ENCODE data around the gene WDR6. TPM values are rescaled to one million over a fixed set of nuclear protein-coding genes. Genes with fewer than 3 reads are reported as not detected.

The WDR6 gene
- total and polyA plus RNA-seq, 10 of the 15 experiments (the other 5 are each of a cell fraction or from before 2014, with no cell fraction given), result 21.3 to 169 (median 107) TPM

DNA sequence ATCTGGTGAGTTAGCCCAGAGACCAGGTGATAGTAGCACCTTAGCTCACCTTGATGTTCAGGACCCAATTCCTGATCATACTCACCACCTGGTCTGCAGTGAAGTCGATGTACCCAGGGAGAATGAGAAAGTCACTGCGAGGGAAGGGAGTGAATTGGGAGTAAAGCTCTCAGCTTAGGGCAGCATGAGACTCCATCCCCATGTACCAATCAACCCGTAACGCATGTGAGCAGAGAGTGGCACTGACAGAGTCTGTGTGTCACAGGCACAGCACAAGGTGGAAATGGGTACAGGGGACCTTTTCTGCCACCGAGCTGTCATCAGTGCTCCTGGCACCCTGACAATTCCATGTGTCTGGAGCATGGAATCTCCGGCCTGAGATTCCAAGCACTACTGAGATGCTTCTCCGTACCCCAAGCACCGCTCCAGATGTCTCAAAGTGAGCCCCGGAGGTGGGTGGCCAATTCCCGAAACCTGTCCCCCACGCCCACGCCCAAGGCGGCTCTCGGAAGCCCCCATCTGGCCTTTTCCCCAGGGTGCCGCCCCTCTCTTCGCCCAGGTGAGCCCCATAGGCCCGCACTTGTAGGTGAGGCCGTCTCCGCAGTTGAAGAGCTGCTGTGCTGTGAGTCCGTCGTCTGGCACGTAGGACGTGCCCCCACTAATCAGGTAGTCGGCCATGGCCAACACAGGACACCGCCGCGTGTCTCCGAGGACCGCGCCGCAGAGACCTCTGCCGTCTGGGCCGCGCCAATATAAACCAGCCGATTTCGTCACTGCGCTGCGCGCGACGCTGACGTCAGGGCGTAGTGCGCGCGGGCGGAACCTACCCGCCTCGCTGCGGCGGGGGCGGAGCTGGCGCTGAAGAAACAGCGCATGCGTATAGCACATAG lies 21.7 kb downstream of the WDR6 start, which contains the start of gene IMPDH2 (continued):
- TF ChIP-seq CBX5 (IDR thresholded peaks at IDR 0.05; ENCODE audit: low read depth), result no peak
- peak; percentile 51; the same call in 1 of the 2 replicates for TF ChIP-seq HCFC1 (IDR thresholded peaks at IDR 0.05; ENCODE audit: low read length)
- no peak for TF ChIP-seq ZBTB33 (IDR thresholded peaks at IDR 0.05)
- no peak for TF ChIP-seq JUNB (IDR thresholded peaks at IDR 0.05)
- peak; percentile 22; the same call in 1 of the 2 replicates for TF ChIP-seq SMARCA5 (IDR thresholded peaks at IDR 0.05)
- peak; percentile 93 for TF ChIP-seq MAX (IDR thresholded peaks at IDR 0.05; ENCODE audit: low read depth, low read length)
- TF ChIP-seq STAT3 (IDR thresholded peaks at IDR 0.05; ENCODE audit: low read depth, low read length), result no peak
- peak; percentile 7; the same call in 1 of the 2 replicates for TF ChIP-seq SMC3 (IDR thresholded peaks at IDR 0.05; ENCODE audit: borderline replicate concordance, low read length)
- peak; percentile 99 for TF ChIP-seq ZNF687 (IDR thresholded peaks at IDR 0.05)
- TF ChIP-seq TCF12 (IDR thresholded peaks at IDR 0.05; ENCODE audit: low read depth, low read length), result peak; percentile 55; the same call in 1 of the 2 replicates
- no peak for TF ChIP-seq ESRRA (IDR thresholded peaks at IDR 0.05; ENCODE audit: low read length)
- no peak for TF ChIP-seq SUZ12 (IDR thresholded peaks at IDR 0.05; ENCODE audit: unreplicated experiment)
- no peak; the same call in 1 of the 2 replicates for TF ChIP-seq RB1 (IDR thresholded peaks at IDR 0.05; ENCODE audit: borderline replicate concordance)
- TF ChIP-seq STAT1 (conservative IDR thresholded peaks at IDR 0.05), result no peak; the same call in 1 of the 2 replicates
- TF ChIP-seq ZNF622 (IDR thresholded peaks at IDR 0.05), result no peak
- no peak for TF ChIP-seq BCL11A (IDR thresholded peaks at IDR 0.05; ENCODE audit: low read depth, low read length)
- TF ChIP-seq, protein P1, sequence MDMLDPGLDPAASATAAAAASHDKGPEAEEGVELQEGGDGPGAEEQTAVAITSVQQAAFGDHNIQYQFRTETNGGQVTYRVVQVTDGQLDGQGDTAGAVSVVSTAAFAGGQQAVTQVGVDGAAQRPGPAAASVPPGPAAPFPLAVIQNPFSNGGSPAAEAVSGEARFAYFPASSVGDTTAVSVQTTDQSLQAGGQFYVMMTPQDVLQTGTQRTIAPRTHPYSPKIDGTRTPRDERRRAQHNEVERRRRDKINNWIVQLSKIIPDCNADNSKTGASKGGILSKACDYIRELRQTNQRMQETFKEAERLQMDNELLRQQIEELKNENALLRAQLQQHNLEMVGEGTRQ (IDR thresholded peaks at IDR 0.05; ENCODE audit: borderline replicate concordance, low read depth, low read length), result no peak
- TF ChIP-seq SP1 (IDR thresholded peaks at IDR 0.05; ENCODE audit: low read depth, low read length), result peak; percentile 32
- peak; percentile 82 for TF ChIP-seq KLF5 (IDR thresholded peaks at IDR 0.05; ENCODE audit: partially characterized antibody)
- TF ChIP-seq SMAD5 (IDR thresholded peaks at IDR 0.05; ENCODE audit: low read depth), result peak; percentile 95
- no peak for TF ChIP-seq NR2C1 (IDR thresholded peaks at IDR 0.05)
- no peak for TF ChIP-seq ZNF217 (IDR thresholded peaks at IDR 0.05)
- no peak for TF ChIP-seq PML (IDR thresholded peaks at IDR 0.05; ENCODE audit: low read length)
- TF ChIP-seq SMAD1 (IDR thresholded peaks at IDR 0.05; ENCODE audit: low read depth, partially characterized antibody), result peak; percentile 48
- peak; percentile 97 for TF ChIP-seq CREM (IDR thresholded peaks at IDR 0.05; ENCODE audit: low read depth)
- TF ChIP-seq CBX3 (IDR thresholded peaks at IDR 0.05; ENCODE audit: borderline replicate concordance, low read depth), result no peak
